HG03469 (cell line): ENCODE results near the gene TMEM252.

Source experiments
- ATAC-seq: cut with Tn5 transposase; IDR thresholded peaks from one replicate; pipeline ENCODE4 v1.9.1; 2021; ENCODE audit warnings: mild to moderate bottlenecking, moderate library complexity, moderate number of reproducible peaks; ENCODE audit not compliant: unreplicated experiment

Gene TMEM252

GRCh38 chr9:68545033-68545705 is 4.5 kb upstream of the TMEM252 start:
- peak; percentile 35 for ATAC-seq

GRCh38 chr9:68541568-68541967 is 885 bp upstream of the TMEM252 start:
- no peak for ATAC-seq

GRCh38 chr9:68538200-68538599 is 2.5 kb downstream of the TMEM252 start:
- ATAC-seq = no peak

- no peak for ATAC-seq
Measured at GRCh38 chr9:68537616-68537880, 3.1 kb downstream of the TMEM252 start.

GRCh38 chr9:68536876-68537615 is 3.6 kb downstream of the TMEM252 start:
- ATAC-seq = no peak

GRCh38 chr9:68533678-68534077 is 7.0 kb downstream of the TMEM252 start:
- ATAC-seq = no peak

- ATAC-seq = no peak
Measured at GRCh38 chr9:68532131-68532530, 8.6 kb downstream of the TMEM252 start.

GRCh38 chr9:68530618-68531017 is 10.1 kb downstream of the TMEM252 start:
- ATAC-seq = no peak

GRCh38 chr9:68523367-68523936 is 17.2 kb downstream of the TMEM252 start:
- no peak for ATAC-seq

GRCh38 chr9:68522954-68523353 is 17.7 kb downstream of the TMEM252 start:
- ATAC-seq = no peak

GRCh38 chr9:68522131-68522530 is 18.6 kb downstream of the TMEM252 start:
- no peak for ATAC-seq

- no peak for ATAC-seq
Measured at GRCh38 chr9:68515326-68516017, 25.2 kb downstream of the TMEM252 start.

- no peak for ATAC-seq
Measured at GRCh38 chr9:68513981-68514380, 26.7 kb downstream of the TMEM252 start.

- no peak for ATAC-seq
Measured at GRCh38 chr9:68513385-68513784, 27.3 kb downstream of the TMEM252 start.

- no peak for ATAC-seq
Measured at GRCh38 chr9:68509689-68510088, 31.0 kb downstream of the TMEM252 start.

GRCh38 chr9:68508547-68508946 is 32.1 kb downstream of the TMEM252 start:
- no peak for ATAC-seq

- ATAC-seq = no peak
Measured at GRCh38 chr9:68507806-68508145, 32.9 kb downstream of the TMEM252 start.

- no peak for ATAC-seq
Measured at GRCh38 chr9:68507130-68507805, 33.4 kb downstream of the TMEM252 start.

GRCh38 chr9:68506551-68506950 is 34.1 kb downstream of the TMEM252 start:
- no peak for ATAC-seq

GRCh38 chr9:68505681-68506409 is 34.8 kb downstream of the TMEM252 start:
- ATAC-seq = no peak

GRCh38 chr9:68502279-68502678 is 38.4 kb downstream of the TMEM252 start:
- ATAC-seq = no peak
